ENCODE results near the gene TCP1. TPM values are rescaled to one million over a fixed set of nuclear protein-coding genes. Genes with fewer than 3 reads are reported as not detected.
A peak's percentile ranks its signal among the peaks of the same experiment; 100 is the strongest.
"Not testable (repeated sequence)": the region's sequence is repeated elsewhere in the genome, so short reads cannot be mapped to it uniquely, and the experiment has no call there.

The TCP1 gene
- total and polyA plus RNA-seq, 10 donors = 74.3 to 136 (median 111) TPM

DNA sequence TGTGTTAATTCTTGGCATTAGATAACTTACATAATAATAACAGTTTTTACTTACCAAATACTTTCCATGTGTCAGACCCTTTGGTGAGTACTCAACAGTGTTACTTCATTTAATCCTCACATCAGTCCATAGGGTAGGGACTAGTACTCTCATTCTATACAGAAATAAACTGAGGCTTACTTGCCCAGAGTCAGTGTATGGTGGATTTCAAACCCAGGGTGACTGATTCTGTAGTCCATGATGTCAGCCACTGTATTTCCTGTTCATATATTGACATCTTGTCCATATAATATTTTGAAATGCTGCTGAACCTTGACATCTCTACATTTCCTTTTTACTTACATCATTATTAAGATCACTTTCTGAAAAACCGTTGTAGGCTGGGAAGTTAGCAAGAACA lies 8.2 kb upstream of the TCP1 start:
- Histone ChIP-seq H3K27ac (no peak overlapping the region), H3K4me3 (no peak overlapping the region), H3K36me3 (peaks cover 0 to 80% (median 56%) of the 10 kb centered on the region in 6 donors), H3K9me3 (no peaks in the 10 kb centered on the region), H3K27me3 (replicated peaks in 1 of 7) (no peaks in the 10 kb centered on the region), H3K4me1 (peaks cover 2 to 51% (median 14%) of the 10 kb centered on the region in 6 donors)
- WGBS, 5 donors = 2 to 81% (median 47%) methylated on average over 1 of the region's 1 CpG
- intact Hi-C loops (cut with DNase I; ENCODE audit: low total_unique reads) = loop anchor here (10.0 kb wide), 1 partner anchor 167 kb away; the partner anchor contains the start of gene IGF2R
- DNase-seq = no peak
- no peak for TF ChIP-seq POLR2AphosphoS5 (IDR thresholded peaks at IDR 0.05)
- TF ChIP-seq, protein P1, sequence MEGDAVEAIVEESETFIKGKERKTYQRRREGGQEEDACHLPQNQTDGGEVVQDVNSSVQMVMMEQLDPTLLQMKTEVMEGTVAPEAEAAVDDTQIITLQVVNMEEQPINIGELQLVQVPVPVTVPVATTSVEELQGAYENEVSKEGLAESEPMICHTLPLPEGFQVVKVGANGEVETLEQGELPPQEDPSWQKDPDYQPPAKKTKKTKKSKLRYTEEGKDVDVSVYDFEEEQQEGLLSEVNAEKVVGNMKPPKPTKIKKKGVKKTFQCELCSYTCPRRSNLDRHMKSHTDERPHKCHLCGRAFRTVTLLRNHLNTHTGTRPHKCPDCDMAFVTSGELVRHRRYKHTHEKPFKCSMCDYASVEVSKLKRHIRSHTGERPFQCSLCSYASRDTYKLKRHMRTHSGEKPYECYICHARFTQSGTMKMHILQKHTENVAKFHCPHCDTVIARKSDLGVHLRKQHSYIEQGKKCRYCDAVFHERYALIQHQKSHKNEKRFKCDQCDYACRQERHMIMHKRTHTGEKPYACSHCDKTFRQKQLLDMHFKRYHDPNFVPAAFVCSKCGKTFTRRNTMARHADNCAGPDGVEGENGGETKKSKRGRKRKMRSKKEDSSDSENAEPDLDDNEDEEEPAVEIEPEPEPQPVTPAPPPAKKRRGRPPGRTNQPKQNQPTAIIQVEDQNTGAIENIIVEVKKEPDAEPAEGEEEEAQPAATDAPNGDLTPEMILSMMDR (IDR thresholded peaks at IDR 0.05 in 8 of 11, conservative IDR thresholded peaks at IDR 0.05 in 3 of 11) = no peak
- no peak for TF ChIP-seq POLR2A (IDR thresholded peaks at IDR 0.05)

GRCh38 chr6:159794976-159795375 lies 5.6 kb upstream of the TCP1 start:
- H3K9me3 ChIP-seq; H3K27ac ChIP-seq; H3K27me3 ChIP-seq (replicated peaks in 1 of 7); H3K4me3 ChIP-seq; DNase-seq: not testable (repeated sequence)
- Histone ChIP-seq H3K4me1 (peaks cover 20 to 64% (median 33%) of the 10 kb centered on the region in 6 donors), H3K36me3 (peaks cover 0 to 86% (median 54%) of the 10 kb centered on the region in 6 donors)
- 78 to 88% (median 80%) methylated on average over 8 of the region's 8 CpGs for WGBS, 5 donors
- intact Hi-C loops (cut with DNase I; ENCODE audit: low total_unique reads) = loop anchor here (10.0 kb wide), 1 partner anchor 170 kb away; the partner anchor contains the start of gene IGF2R

- H3K4me1 ChIP-seq = peaks cover 28 to 76% (median 58%) of the 10 kb centered on the region in 6 donors
- no peak for TF ChIP-seq POLR2A (IDR thresholded peaks at IDR 0.05)
- TF ChIP-seq, protein P1 (IDR thresholded peaks at IDR 0.05 in 8 of 11, conservative IDR thresholded peaks at IDR 0.05 in 3 of 11) = no peak
- TF ChIP-seq POLR2AphosphoS5 (IDR thresholded peaks at IDR 0.05) = no peak
- H3K36me3 ChIP-seq = peaks cover 0 to 65% (median 34%) of the 10 kb centered on the region in 6 donors
These were observed 1.7 kb upstream of the TCP1 start for GRCh38 chr6:159790956-159791598.

GRCh38 chr6:159790149-159790955 lies 950 bp upstream of the TCP1 start, which contains the start of gene MRPL18:
MRPL18 (plus strand) TSS chr6:159790467; CDS start chr6:159790588, 121 bp downstream.
- TF ChIP-seq POLR2AphosphoS5 (IDR thresholded peaks at IDR 0.05) = peak; percentile 82 to 86 (median 84)
- peak in 1 of 3 donors; percentile 27 for TF ChIP-seq POLR2A (IDR thresholded peaks at IDR 0.05)
- TF ChIP-seq, protein P1 (IDR thresholded peaks at IDR 0.05 in 8 of 11, conservative IDR thresholded peaks at IDR 0.05 in 3 of 11) = peak in 1 of 11 experiments; percentile 14
- peaks cover 28 to 77% (median 62%) of the 10 kb centered on the region in 6 donors for H3K4me1 ChIP-seq
- H3K27me3 ChIP-seq (replicated peaks in 1 of 7) = no peaks in the 10 kb centered on the region
- peak; percentile 96 for DNase-seq
- WGBS, 5 donors = 0 to 1% (median 0%) methylated on average over 50 to 56 of the region's 56 CpGs
- no peaks in the 10 kb centered on the region for H3K9me3 ChIP-seq
- peak within 1 kb of the TSS; percentile 85 to 99 (median 97) for H3K27ac ChIP-seq
- peak within 1 kb of the TSS; percentile 88 to 98 (median 93) for H3K4me3 ChIP-seq
- H3K36me3 ChIP-seq = peaks cover 0 to 65% (median 35%) of the 10 kb centered on the region in 6 donors
- intact Hi-C loops (cut with DNase I; ENCODE audit: low total_unique reads) = loop anchor here (10.0 kb wide), 1 partner anchor 174 kb away; the partner anchor contains the start of gene IGF2R

More at GRCh38 chr6:159790956-159791598, 1.7 kb upstream of the TCP1 start:
- 12 to 21% (median 18%) methylated on average over 15 to 18 of the region's 18 CpGs for WGBS, 5 donors
- Histone ChIP-seq H3K9me3 (no peaks in the 10 kb centered on the region), H3K4me3 (peak overlapping the region; percentile 88 to 98 (median 93)), H3K27ac (peak overlapping the region; percentile 85 to 99 (median 97)), H3K27me3 (replicated peaks in 1 of 7) (no peaks in the 10 kb centered on the region)
- peak; percentile 77 for DNase-seq
- intact Hi-C loops (cut with DNase I; ENCODE audit: low total_unique reads) = loop anchor here (10.0 kb wide), 1 partner anchor 174 kb away; the partner anchor contains the start of gene IGF2R
